ENCODE measurements around the gene VAT1L. TPM values are rescaled to one million over a fixed set of nuclear protein-coding genes. Genes with fewer than 3 reads are reported as not detected.

Gene VAT1L
- total RNA-seq, 1 donor from 2014 or later = 4.8 TPM

- DNase-seq (ENCODE audit: low read depth, low spot score) = no peak
- Mint-ChIP-seq H3K27me3 (ENCODE audit: low read depth) (peaks cover 6% of the 10 kb centered on the region), H3K4me3 (no peak overlapping the region), H3K9me3 (peaks cover 2% of the 10 kb centered on the region), H3K4me1 (no peaks in the 10 kb centered on the region), H3K27ac (ENCODE audit: unreplicated experiment) (no peak overlapping the region), H3K36me3 (ENCODE audit: low read depth) (no peaks in the 10 kb centered on the region)
- TF ChIP-seq CTCF (conservative IDR thresholded peaks at IDR 0.05) = peak; percentile 17
Observed at GRCh38 chr16:77975942-77976341, 187.6 kb downstream of the VAT1L start.

GRCh38 chr16:77977339-77977738 is 189.0 kb downstream of the VAT1L start:
- Mint-ChIP-seq H3K9me3 (peaks cover 2% of the 10 kb centered on the region), H3K27ac (ENCODE audit: unreplicated experiment) (no peak overlapping the region), H3K4me3 (no peak overlapping the region), H3K4me1 (no peaks in the 10 kb centered on the region), H3K27me3 (ENCODE audit: low read depth) (peaks cover 6% of the 10 kb centered on the region), H3K36me3 (ENCODE audit: low read depth) (no peaks in the 10 kb centered on the region)
- DNase-seq (ENCODE audit: low read depth, low spot score) = no peak
- no peak for TF ChIP-seq CTCF (conservative IDR thresholded peaks at IDR 0.05)

- TF ChIP-seq CTCF (conservative IDR thresholded peaks at IDR 0.05) = no peak
Observed at GRCh38 chr16:77985111-77985510, 196.7 kb downstream of the VAT1L start.

GRCh38 chr16:77986011-77986740 is 197.8 kb downstream of the VAT1L start:
- H3K27me3 Mint-ChIP-seq (ENCODE audit: low read depth) = peaks cover 4% of the 10 kb centered on the region
- TF ChIP-seq CTCF (conservative IDR thresholded peaks at IDR 0.05) = no peak
- DNase-seq (ENCODE audit: low read depth, low spot score) = no peak

More at GRCh38 chr16:77985111-77985510, 196.7 kb downstream of the VAT1L start:
- no peak for DNase-seq (ENCODE audit: low read depth, low spot score)
- no peaks in the 10 kb centered on the region for H3K4me1 Mint-ChIP-seq
- no peaks in the 10 kb centered on the region for H3K27me3 Mint-ChIP-seq (ENCODE audit: low read depth)
- no peak overlapping the region for H3K27ac Mint-ChIP-seq (ENCODE audit: unreplicated experiment)
- H3K36me3 Mint-ChIP-seq (ENCODE audit: low read depth) = no peaks in the 10 kb centered on the region
- H3K9me3 Mint-ChIP-seq = peaks cover 3% of the 10 kb centered on the region
- no peak overlapping the region for H3K4me3 Mint-ChIP-seq

GRCh38 chr16:77987810-77988209 is 199.4 kb downstream of the VAT1L start:
- peaks cover 19% of the 10 kb centered on the region for H3K4me1 Mint-ChIP-seq
- H3K9me3 Mint-ChIP-seq = peaks cover 6% of the 10 kb centered on the region
- no peak for DNase-seq (ENCODE audit: low read depth, low spot score)
- H3K36me3 Mint-ChIP-seq (ENCODE audit: low read depth) = peaks cover 3% of the 10 kb centered on the region
- no peak for TF ChIP-seq CTCF (conservative IDR thresholded peaks at IDR 0.05)
- no peak overlapping the region for H3K4me3 Mint-ChIP-seq
- H3K27me3 Mint-ChIP-seq (ENCODE audit: low read depth) = peaks cover 7% of the 10 kb centered on the region
- H3K27ac Mint-ChIP-seq (ENCODE audit: unreplicated experiment) = no peak overlapping the region

More at GRCh38 chr16:77986011-77986740, 197.8 kb downstream of the VAT1L start:
- no peak overlapping the region for H3K27ac Mint-ChIP-seq (ENCODE audit: unreplicated experiment)
- H3K9me3 Mint-ChIP-seq = peaks cover 3% of the 10 kb centered on the region
- no peaks in the 10 kb centered on the region for H3K36me3 Mint-ChIP-seq (ENCODE audit: low read depth)
- H3K4me3 Mint-ChIP-seq = no peak overlapping the region
- H3K4me1 Mint-ChIP-seq = peaks cover 5% of the 10 kb centered on the region

Measured in neural crest cell (in vitro differentiated cells).